K562 (cell line): Measurements from ENCODE around the gene TTN.

Source experiments
- BHLHE40 ChIP-seq: IDR thresholded peaks from 2 replicates; pipeline ENCODE4 v1.6.1; 2011; ENCODE audit warnings: low read length, improper control_type of control experiment
- JUND ChIP-seq, 2 experiments: IDR thresholded peaks; 2 replicates in 1 of 2; 3 replicates in 1 of 2; pipeline ENCODE4 v1.6.1; 2011; ENCODE audit warnings: borderline replicate concordance in 2 of 2, low read depth in 2 of 2, low read length in 2 of 2, improper control_type of control experiment in 1 of 2, missing biosample characterization in 1 of 2, missing genetic modification characterization in 1 of 2, missing genetic modification reagents in 1 of 2
- POLR2AphosphoS5 ChIP-seq: IDR thresholded peaks from 2 replicates; pipeline ENCODE4 v1.6.1; 2011; ENCODE audit warnings: mild to moderate bottlenecking, low read depth, low read length, moderate library complexity; ENCODE audit not compliant: control insufficient read depth, insufficient read depth
- TAL1 ChIP-seq: fragments of 450-650 bp; IDR thresholded peaks from 2 replicates; pipeline ENCODE4 v1.6.1; 2016; ENCODE audit warnings: mild to moderate bottlenecking
- ZBTB40 ChIP-seq, 2 experiments: fragments of 450-650 bp in 1 of 2; sonication (generic) in 1 of 2; formaldehyde crosslinking in 1 of 2; IDR thresholded peaks; 2 replicates each; pipeline versions ENCODE4 v1.7.1 to v1.9.0; 2016 to 2022; ENCODE audit warnings: inconsistent platforms in 1 of 2, mild to moderate bottlenecking in 1 of 2, missing genetic modification reagents in 1 of 2
- TF ChIP-seq, protein P1 (sequence below): fragments of 450-650 bp; IDR thresholded peaks from one replicate; pipeline ENCODE4 v1.6.1; 2018; ENCODE audit warnings: mild to moderate bottlenecking, moderate library complexity; ENCODE audit not compliant: partially characterized antibody

DNA sequence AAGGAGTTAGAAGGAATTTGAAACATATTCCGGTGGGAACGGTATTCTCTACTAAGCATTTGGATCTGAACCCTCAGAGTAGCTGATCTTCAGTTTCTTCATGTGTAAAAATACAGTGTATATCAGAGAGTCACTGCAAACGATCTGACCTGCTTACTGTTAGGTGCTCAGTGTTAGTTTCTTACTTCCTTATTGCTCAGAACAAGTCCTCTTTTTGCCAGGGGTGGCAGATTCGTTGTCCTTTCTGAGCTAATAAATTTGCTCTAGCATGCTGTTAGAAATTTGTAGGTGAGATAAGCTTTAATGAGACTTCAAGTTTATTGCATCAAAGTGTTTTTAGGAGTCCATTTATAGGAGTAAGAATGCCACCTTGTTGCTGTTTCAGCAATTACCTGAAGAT is 311.2 kb downstream of the TTN start:
- TF ChIP-seq BHLHE40: no peak
- TF ChIP-seq, protein P1, sequence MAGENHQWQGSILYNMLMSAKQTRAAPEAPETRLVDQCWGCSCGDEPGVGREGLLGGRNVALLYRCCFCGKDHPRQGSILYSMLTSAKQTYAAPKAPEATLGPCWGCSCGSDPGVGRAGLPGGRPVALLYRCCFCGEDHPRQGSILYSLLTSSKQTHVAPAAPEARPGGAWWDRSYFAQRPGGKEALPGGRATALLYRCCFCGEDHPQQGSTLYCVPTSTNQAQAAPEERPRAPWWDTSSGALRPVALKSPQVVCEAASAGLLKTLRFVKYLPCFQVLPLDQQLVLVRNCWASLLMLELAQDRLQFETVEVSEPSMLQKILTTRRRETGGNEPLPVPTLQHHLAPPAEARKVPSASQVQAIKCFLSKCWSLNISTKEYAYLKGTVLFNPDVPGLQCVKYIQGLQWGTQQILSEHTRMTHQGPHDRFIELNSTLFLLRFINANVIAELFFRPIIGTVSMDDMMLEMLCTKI: no peak
- TF ChIP-seq POLR2AphosphoS5: no peak
- no peak for TF ChIP-seq TAL1
- no peak for TF ChIP-seq ZBTB40 (IDR thresholded peaks at IDR 0.05)
- no peak for TF ChIP-seq ZBTB40 (CRISPR knock-in tag; IDR thresholded peaks at IDR 0.05)
- TF ChIP-seq JUND (IDR thresholded peaks at IDR 0.05; ENCODE audit: borderline replicate concordance, low read depth, low read length): no peak
- TF ChIP-seq JUND (tag; IDR thresholded peaks at IDR 0.05; ENCODE audit: borderline replicate concordance, low read depth, low read length): no peak
